ENCODE data around the gene DUS1L. TPM values are rescaled to one million over a fixed set of nuclear protein-coding genes. Genes with fewer than 3 reads are reported as not detected.

Gene DUS1L
- total RNA-seq, 2 donors from 2014 or later = 77.3 to 88.9 TPM

DNA sequence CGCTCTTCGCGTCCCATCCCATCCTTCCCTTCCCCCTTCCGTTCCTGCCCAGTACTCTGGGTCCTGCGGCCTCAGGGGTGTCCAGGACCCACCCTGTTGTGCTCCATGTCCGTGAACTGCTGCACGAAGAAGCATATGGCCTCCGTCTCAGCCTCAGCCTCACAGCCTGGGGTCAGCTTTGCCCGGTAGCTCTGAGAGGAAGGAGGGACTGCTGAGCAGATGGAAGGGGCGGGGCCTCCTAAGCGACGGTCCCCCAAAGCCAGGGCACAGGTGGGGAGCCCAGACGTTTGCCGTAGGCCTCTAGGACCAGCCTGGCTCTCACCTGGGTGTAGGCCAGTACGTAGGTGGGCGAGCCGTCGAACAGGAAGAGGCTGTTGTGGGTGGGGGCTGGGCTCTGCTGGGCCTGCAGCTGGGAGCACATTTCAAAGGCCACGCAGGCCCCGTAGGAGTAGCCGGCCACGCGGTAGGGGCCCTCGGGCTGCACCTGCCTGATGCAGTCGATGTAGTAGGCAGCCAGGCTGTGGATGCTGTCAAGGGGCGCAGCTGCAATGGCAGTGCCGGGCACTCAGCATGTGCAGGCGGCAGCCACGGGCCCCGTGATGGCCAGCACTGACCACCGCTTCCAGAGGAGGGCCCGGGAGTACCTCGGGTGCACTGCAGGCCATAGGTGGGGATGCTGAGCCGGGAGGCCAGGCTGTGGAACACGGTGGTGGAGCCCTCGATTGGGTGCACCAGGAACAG, 14.6 kb upstream of the DUS1L start:
- no peak for ATAC-seq (ENCODE audit: insufficient number of reproducible peaks, low FRiP score, low read depth)
- Histone ChIP-seq H3K4me3 (no peak overlapping the region), H3K36me3 (peaks cover 50% of the 10 kb centered on the region), H3K27ac (no peak overlapping the region), H3K9me3 (no peaks in the 10 kb centered on the region), H3K4me1 (ENCODE audit: control insufficient read depth in 1 of 2, low read depth in 2 of 2) (no peaks in the 10 kb centered on the region), H3K27me3 (replicated peaks; ENCODE audit: insufficient read depth) (no peaks in the 10 kb centered on the region)
- TF ChIP-seq, protein P1, sequence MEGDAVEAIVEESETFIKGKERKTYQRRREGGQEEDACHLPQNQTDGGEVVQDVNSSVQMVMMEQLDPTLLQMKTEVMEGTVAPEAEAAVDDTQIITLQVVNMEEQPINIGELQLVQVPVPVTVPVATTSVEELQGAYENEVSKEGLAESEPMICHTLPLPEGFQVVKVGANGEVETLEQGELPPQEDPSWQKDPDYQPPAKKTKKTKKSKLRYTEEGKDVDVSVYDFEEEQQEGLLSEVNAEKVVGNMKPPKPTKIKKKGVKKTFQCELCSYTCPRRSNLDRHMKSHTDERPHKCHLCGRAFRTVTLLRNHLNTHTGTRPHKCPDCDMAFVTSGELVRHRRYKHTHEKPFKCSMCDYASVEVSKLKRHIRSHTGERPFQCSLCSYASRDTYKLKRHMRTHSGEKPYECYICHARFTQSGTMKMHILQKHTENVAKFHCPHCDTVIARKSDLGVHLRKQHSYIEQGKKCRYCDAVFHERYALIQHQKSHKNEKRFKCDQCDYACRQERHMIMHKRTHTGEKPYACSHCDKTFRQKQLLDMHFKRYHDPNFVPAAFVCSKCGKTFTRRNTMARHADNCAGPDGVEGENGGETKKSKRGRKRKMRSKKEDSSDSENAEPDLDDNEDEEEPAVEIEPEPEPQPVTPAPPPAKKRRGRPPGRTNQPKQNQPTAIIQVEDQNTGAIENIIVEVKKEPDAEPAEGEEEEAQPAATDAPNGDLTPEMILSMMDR (IDR thresholded peaks at IDR 0.05) = no peak
- DNase-seq (ENCODE audit: low spot score) = no peak

DNA sequence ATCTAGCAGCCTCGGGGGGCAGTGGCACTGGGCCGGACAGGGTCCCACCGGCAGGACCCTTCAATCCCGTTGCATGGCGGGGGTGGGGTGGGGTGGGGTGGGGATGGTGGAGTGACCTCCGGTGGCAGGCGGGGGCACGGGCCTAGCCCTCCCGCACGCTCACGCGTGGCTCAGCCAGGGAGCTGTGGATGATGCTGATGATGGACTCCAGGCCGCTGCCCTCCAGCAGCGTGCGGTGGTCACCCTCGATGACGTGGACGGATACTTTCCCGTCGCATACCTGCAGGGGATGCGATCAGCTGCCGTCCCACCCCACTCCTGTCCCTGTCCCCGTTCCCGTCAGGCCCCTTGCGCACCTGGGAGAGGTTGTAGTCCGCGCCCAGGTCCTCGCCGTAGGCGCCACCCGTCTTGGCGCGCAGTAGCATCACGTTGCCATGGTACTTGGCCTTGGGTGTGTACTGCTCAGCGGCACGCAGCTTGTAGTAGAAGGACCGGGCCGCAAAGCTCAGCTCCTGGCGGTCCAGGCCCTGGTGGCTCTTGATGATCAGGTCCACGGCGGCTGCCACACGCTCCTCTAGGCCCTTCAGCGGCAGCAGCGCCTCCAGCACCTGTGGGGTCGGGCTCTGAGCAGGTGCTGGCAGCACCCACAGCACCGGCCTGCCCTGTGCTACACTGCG, 13.5 kb upstream of the DUS1L start:
- TF ChIP-seq, protein P1 (IDR thresholded peaks at IDR 0.05) = no peak
- no peak overlapping the region for H3K27ac ChIP-seq
- H3K4me1 ChIP-seq (ENCODE audit: control insufficient read depth in 1 of 2, low read depth in 2 of 2) = no peaks in the 10 kb centered on the region
- H3K36me3 ChIP-seq = peaks cover 41% of the 10 kb centered on the region
- H3K9me3 ChIP-seq = no peaks in the 10 kb centered on the region
- no peak overlapping the region for H3K4me3 ChIP-seq
- no peaks in the 10 kb centered on the region for H3K27me3 ChIP-seq (replicated peaks; ENCODE audit: insufficient read depth)
- ATAC-seq (ENCODE audit: insufficient number of reproducible peaks, low FRiP score, low read depth) (no peak), DNase-seq (ENCODE audit: low spot score) (no peak)

DNA sequence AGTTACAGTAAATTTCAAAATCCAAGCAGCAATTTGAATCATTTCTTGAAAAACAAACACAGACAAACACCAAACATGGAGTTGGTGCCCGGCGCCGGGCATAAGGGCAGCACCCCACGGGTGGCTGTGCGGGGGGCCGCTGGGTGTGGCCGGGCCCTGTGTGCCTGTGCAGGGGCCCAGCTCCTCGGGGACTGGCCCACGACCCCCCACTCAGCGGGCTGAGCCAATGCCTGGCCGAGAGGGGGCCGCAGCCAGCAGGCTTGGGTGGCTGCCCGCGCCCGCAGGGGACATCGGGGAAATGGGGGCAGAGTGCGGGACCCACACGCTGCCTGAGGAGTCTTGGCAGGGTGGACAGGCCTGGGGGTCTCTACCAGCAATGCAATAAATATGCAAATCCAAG, 12.8 kb upstream of the DUS1L start:
- peaks cover 35% of the 10 kb centered on the region for H3K36me3 ChIP-seq
- TF ChIP-seq, protein P1 (IDR thresholded peaks at IDR 0.05) = no peak
- no peak overlapping the region for H3K27ac ChIP-seq
- H3K4me1 ChIP-seq (ENCODE audit: control insufficient read depth in 1 of 2, low read depth in 2 of 2) = no peaks in the 10 kb centered on the region
- H3K9me3 ChIP-seq = no peaks in the 10 kb centered on the region
- ATAC-seq (ENCODE audit: insufficient number of reproducible peaks, low FRiP score, low read depth) = no peak
- no peak for DNase-seq (ENCODE audit: low spot score)
- H3K4me3 ChIP-seq = no peak overlapping the region
- no peaks in the 10 kb centered on the region for H3K27me3 ChIP-seq (replicated peaks; ENCODE audit: insufficient read depth)

DNA sequence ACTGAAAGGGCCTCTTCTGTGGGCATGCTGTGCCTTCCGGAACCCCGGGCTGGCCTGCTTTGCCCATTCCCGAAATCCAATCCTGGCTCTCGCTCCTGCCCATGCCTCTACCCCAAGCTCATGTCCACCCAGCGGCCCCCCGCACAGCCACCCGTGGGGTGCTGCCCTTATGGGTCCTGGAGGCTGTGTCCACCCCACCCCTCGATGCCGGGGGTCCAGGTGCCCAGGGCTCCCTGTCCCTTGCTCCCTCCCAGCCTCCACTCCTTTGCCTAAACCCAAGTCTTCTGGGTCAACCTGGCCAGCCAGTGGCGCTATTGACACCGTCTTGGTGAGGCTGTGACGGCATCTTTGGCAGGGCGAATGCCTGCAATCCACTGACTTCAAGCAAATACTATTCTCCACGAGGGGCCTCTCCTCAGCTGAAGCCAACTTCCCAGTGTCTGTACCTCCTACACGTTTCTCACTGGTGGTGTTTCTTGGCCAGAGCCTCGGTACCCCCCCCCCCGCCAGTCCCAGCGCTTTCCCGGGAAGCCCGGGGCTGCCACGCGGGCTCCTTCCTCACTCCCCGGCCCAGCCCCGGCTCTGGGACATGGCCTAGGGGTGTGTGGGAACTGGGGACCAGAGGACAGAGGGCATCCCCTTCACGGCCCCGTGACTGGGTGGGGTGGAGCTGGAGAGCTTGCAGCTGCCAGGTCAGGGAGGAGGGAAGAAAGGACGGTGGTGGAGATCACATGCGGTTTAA, 12.2 kb upstream of the DUS1L start:
- no peak overlapping the region for H3K27ac ChIP-seq

More for the DNA sequence above, 12.2 kb upstream of the DUS1L start:
- no peaks in the 10 kb centered on the region for H3K9me3 ChIP-seq
- H3K4me1 ChIP-seq (ENCODE audit: control insufficient read depth in 1 of 2, low read depth in 2 of 2) = no peaks in the 10 kb centered on the region
- DNase-seq (ENCODE audit: low spot score) (no peak), ATAC-seq (ENCODE audit: insufficient number of reproducible peaks, low FRiP score, low read depth) (no peak)
- H3K36me3 ChIP-seq = peaks cover 29% of the 10 kb centered on the region
- no peaks in the 10 kb centered on the region for H3K27me3 ChIP-seq (replicated peaks; ENCODE audit: insufficient read depth)
- TF ChIP-seq, protein P1 (IDR thresholded peaks at IDR 0.05) = no peak
- H3K4me3 ChIP-seq = no peak overlapping the region
